Panc1 (cell line): ENCODE data around the gene SHB. TPM values are rescaled to one million over a fixed set of nuclear protein-coding genes. Genes with fewer than 3 reads are reported as not detected.

ENCODE experiments used
- ATAC-seq: fragments of 200-7000 bp; cut with Tn5 transposase; 2 replicates; pipeline ENCODE4 v1.9.1; 2020; ENCODE audit warnings: mild to moderate bottlenecking, moderate library complexity
- BruUV-seq: library from RNA; stranded (reverse); fragments of 400-500 nt; replicated peaks from 2 replicates; lab custom pipeline; 2021; lab: Mats Ljungman, UMichigan
- CTCF ChIA-PET: fragments of 300-600 bp; sonication (Branson Sonifier 250); formaldehyde crosslinking; loops from one replicate; lab custom pipeline; 2022; ENCODE audit warnings: antibody characterized with exemption; lab: Charles Lee
- POLR2A ChIA-PET: fragments of 300-600 bp; sonication (Branson Sonifier 250); formaldehyde crosslinking; loops from one replicate; lab custom pipeline; 2022; ENCODE audit warnings: antibody characterized with exemption; lab: Charles Lee
- DNase-seq: peaks from one replicate; pipeline ENCODE4 v3.0.0-alpha.2; 2010; ENCODE audit warnings: low read depth, low spot score
- H3K27ac ChIP-seq: 2 replicates; pipeline ENCODE4 v1.5.1; 2011; ENCODE audit warnings: mild to moderate bottlenecking, low read length, inconsistent platforms
- H3K27me3 ChIP-seq: fragments of 200-500 bp; sonication (Bioruptor generic); 2 replicates; pipeline ENCODE4 v1.6.0; 2014; ENCODE audit warnings: low read length, inconsistent platforms; ENCODE audit not compliant: control insufficient read depth, insufficient read depth
- H3K36me3 ChIP-seq: fragments of 200-500 bp; sonication (Bioruptor generic); 2 replicates; pipeline ENCODE4 v1.5.1; 2014; ENCODE audit warnings: inconsistent platforms, mild to moderate bottlenecking, low read length, moderate library complexity; ENCODE audit not compliant: control insufficient read depth, insufficient read depth
- H3K4me1 ChIP-seq: 2 replicates; pipeline ENCODE4 v1.5.1; 2011; ENCODE audit warnings: inconsistent platforms, mild to moderate bottlenecking, low read length, moderate library complexity; ENCODE audit not compliant: control insufficient read depth, insufficient read depth
- H3K4me3 ChIP-seq, 2 experiments: 2 replicates each; pipeline ENCODE4 v1.5.1; 2011 to 2012; ENCODE audit warnings: low read depth in 2 of 2, low read length in 2 of 2, mild to moderate bottlenecking in 2 of 2, inconsistent platforms in 1 of 2, moderate library complexity in 1 of 2
- H3K9me3 ChIP-seq: fragments of 200-500 bp; sonication (Bioruptor generic); 2 replicates; pipeline ENCODE4 v1.5.1; 2014; ENCODE audit warnings: low read depth, mild to moderate bottlenecking, inconsistent platforms, low read length, moderate library complexity; ENCODE audit not compliant: control insufficient read depth, insufficient read depth
- POLR2AphosphoS5 ChIP-seq: IDR thresholded peaks from 2 replicates; pipeline ENCODE4 v1.6.1; 2012; ENCODE audit warnings: mild to moderate bottlenecking, low read depth, low read length, moderate library complexity
- SIN3A ChIP-seq: IDR thresholded peaks from 2 replicates; pipeline ENCODE4 v1.6.1; 2012; ENCODE audit warnings: low read depth, mild to moderate bottlenecking, low read length, moderate library complexity, borderline replicate concordance; ENCODE audit not compliant: insufficient read depth
- TCF7L2 ChIP-seq: IDR thresholded peaks from 2 replicates; pipeline ENCODE4 v1.6.1; 2011; ENCODE audit warnings: mild to moderate bottlenecking, low read depth, low read length, inconsistent platforms
- in situ Hi-C: cut with HindIII; loops from 2 replicates; pipeline ENCODE4 v1.10.0; 2016; ENCODE audit warnings: low sequenced_read_pairs, low pct_unique_long_range_greater_than_20kb
- intact Hi-C: fragments of 100-400 bp; cut with micrococcal nuclease; formaldehyde crosslinking; loops from one replicate; pipeline ENCODE4 v1.10.0; 2022; ENCODE audit not compliant: unreplicated experiment
- total RNA-seq: library from RNA; stranded (reverse); gene quantifications from one replicate; pipeline ENCODE4 v1.2.1, GENCODE V29; 2021; ENCODE audit not compliant: unreplicated experiment
- TF ChIP-seq, protein P1 (sequence below): fragments of 450-650 bp; IDR thresholded peaks from 2 replicates; pipeline ENCODE4 v1.5.1; 2017; ENCODE audit warnings: mild to moderate bottlenecking
- TF ChIP-seq, protein P2 (sequence below), 2 experiments: IDR thresholded peaks; 2 replicates each; pipeline ENCODE4 v1.6.1; 2011 to 2012; ENCODE audit warnings: low read depth in 2 of 2, control low read depth in 1 of 2, low read length in 1 of 2, mild to moderate bottlenecking in 1 of 2, moderate library complexity in 1 of 2; ENCODE audit not compliant: insufficient read depth in 1 of 2

The SHB gene
- total RNA-seq, 1 experiment from 2014 or later = 59.9 TPM

- ChIA-PET CTCF (no interaction called here), POLR2A (no interaction called here)
- Histone ChIP-seq H3K4me3 (no peak overlapping the region), H3K27ac (no peak overlapping the region), H3K4me1 (peaks cover 20% of the 10 kb centered on the region), H3K9me3 (no peaks in the 10 kb centered on the region), H3K27me3 (no peaks in the 10 kb centered on the region), H3K36me3 (peaks cover 4% of the 10 kb centered on the region)
- in situ Hi-C loops (no loop called here), intact Hi-C loops (no loop called here)
- DNase-seq = no peak
- TF ChIP-seq SIN3A = no peak
- no peak for ATAC-seq
- no TSS peak for BruUV-seq
These were observed 91.1 kb downstream of the SHB start for GRCh38 chr9:37977851-37978480.

DNA sequence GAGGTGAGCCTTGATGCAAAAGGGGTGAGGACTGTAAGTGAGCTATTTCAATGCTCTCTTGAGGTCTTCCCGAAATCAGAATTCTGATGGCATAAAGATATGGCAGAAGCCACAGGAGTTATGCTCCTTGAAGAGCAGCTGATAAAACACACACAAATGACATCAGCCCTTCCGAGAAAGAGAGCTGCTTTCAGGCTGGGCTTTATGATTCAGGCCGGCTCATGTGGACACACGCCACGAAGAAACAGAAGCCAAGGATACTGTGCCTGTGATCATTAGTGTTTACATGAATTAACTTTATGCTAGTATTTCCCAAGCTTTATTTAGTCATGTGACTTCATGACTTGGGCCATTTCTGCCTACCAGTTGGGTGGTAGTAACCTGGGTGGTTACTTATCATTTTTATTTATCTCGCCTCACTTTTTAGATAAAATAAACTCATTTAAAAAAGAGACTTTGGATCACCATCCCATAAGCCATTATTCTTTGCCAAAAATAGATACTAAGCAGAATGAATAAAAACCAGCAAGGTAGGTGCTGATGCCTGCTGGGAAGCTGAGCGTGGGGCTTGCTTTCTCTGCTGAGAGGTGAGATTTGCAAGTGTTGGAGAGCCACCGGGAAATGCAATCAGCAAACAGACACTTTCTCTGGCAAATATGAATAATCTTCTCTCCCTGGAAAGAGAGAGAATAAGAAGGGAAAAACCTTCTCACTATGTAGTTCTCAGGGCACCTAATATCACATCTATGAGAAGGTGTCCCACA lies 92.1 kb downstream of the SHB start:
- BruUV-seq = no TSS peak
- H3K27me3 ChIP-seq = no peaks in the 10 kb centered on the region
- ChIA-PET CTCF (no interaction called here), POLR2A (no interaction called here)
- peaks cover 26% of the 10 kb centered on the region for H3K4me1 ChIP-seq
- intact Hi-C loops = no loop called here
- in situ Hi-C loops = no loop called here
- H3K27ac ChIP-seq = no peak overlapping the region
- no peak for TF ChIP-seq TCF7L2
- TF ChIP-seq, protein P1, sequence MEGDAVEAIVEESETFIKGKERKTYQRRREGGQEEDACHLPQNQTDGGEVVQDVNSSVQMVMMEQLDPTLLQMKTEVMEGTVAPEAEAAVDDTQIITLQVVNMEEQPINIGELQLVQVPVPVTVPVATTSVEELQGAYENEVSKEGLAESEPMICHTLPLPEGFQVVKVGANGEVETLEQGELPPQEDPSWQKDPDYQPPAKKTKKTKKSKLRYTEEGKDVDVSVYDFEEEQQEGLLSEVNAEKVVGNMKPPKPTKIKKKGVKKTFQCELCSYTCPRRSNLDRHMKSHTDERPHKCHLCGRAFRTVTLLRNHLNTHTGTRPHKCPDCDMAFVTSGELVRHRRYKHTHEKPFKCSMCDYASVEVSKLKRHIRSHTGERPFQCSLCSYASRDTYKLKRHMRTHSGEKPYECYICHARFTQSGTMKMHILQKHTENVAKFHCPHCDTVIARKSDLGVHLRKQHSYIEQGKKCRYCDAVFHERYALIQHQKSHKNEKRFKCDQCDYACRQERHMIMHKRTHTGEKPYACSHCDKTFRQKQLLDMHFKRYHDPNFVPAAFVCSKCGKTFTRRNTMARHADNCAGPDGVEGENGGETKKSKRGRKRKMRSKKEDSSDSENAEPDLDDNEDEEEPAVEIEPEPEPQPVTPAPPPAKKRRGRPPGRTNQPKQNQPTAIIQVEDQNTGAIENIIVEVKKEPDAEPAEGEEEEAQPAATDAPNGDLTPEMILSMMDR = no peak
- TF ChIP-seq POLR2AphosphoS5 = no peak
- TF ChIP-seq, protein P2, sequence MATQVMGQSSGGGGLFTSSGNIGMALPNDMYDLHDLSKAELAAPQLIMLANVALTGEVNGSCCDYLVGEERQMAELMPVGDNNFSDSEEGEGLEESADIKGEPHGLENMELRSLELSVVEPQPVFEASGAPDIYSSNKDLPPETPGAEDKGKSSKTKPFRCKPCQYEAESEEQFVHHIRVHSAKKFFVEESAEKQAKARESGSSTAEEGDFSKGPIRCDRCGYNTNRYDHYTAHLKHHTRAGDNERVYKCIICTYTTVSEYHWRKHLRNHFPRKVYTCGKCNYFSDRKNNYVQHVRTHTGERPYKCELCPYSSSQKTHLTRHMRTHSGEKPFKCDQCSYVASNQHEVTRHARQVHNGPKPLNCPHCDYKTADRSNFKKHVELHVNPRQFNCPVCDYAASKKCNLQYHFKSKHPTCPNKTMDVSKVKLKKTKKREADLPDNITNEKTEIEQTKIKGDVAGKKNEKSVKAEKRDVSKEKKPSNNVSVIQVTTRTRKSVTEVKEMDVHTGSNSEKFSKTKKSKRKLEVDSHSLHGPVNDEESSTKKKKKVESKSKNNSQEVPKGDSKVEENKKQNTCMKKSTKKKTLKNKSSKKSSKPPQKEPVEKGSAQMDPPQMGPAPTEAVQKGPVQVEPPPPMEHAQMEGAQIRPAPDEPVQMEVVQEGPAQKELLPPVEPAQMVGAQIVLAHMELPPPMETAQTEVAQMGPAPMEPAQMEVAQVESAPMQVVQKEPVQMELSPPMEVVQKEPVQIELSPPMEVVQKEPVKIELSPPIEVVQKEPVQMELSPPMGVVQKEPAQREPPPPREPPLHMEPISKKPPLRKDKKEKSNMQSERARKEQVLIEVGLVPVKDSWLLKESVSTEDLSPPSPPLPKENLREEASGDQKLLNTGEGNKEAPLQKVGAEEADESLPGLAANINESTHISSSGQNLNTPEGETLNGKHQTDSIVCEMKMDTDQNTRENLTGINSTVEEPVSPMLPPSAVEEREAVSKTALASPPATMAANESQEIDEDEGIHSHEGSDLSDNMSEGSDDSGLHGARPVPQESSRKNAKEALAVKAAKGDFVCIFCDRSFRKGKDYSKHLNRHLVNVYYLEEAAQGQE (IDR thresholded peaks at IDR 0.05; ENCODE audit: insufficient read depth in 1 of 2, low read depth in 2 of 2, low read length in 1 of 2) = no peak
- H3K36me3 ChIP-seq = peaks cover 4% of the 10 kb centered on the region
- no peak overlapping the region for H3K4me3 ChIP-seq
- ATAC-seq = no peak
- H3K9me3 ChIP-seq = no peaks in the 10 kb centered on the region
- DNase-seq = no peak

GRCh38 chr9:37975639-37976038 lies 93.4 kb downstream of the SHB start:
- no peak overlapping the region for H3K4me3 ChIP-seq
- no peaks in the 10 kb centered on the region for H3K9me3 ChIP-seq
- ChIA-PET POLR2A (no interaction called here), CTCF (no interaction called here)
- intact Hi-C loops (no loop called here), in situ Hi-C loops (no loop called here)
- ATAC-seq (no peak), DNase-seq (no peak)
- H3K27me3 ChIP-seq = no peaks in the 10 kb centered on the region
- peaks cover 4% of the 10 kb centered on the region; the same call in 1 of the 2 replicates for H3K36me3 ChIP-seq
- no TSS peak for BruUV-seq
- no peak overlapping the region for H3K27ac ChIP-seq
- H3K4me1 ChIP-seq = peaks cover 26% of the 10 kb centered on the region
- TF ChIP-seq, protein P2 (IDR thresholded peaks at IDR 0.05; ENCODE audit: insufficient read depth in 1 of 2, low read depth in 2 of 2, low read length in 1 of 2) = no peak
- no peak for TF ChIP-seq TCF7L2
- TF ChIP-seq, protein P1 = no peak
- TF ChIP-seq SIN3A = no peak
- no peak for TF ChIP-seq POLR2AphosphoS5
